Muscle of arm (tissue), 12 donors: ENCODE results near the gene NAA60. TPM values are rescaled to one million over a fixed set of nuclear protein-coding genes. Genes with fewer than 3 reads are reported as not detected.
"Not testable (repeated sequence)": the region's sequence is repeated elsewhere in the genome, so short reads cannot be mapped to it uniquely, and the experiment has no call there.

Source experiments
- DNase-seq: peaks from one replicate; pipeline ENCODE4 v3.0.0-alpha.2; 2013
- polyA plus RNA-seq, 12 donors: library from polyadenylated mRNA; unstranded; fragments of 120-200 nt; gene quantifications; one replicate each; pipeline ENCODE4 v1.2.1, GENCODE V29; 2013; ENCODE audit not compliant: insufficient read length in 12 of 12

Gene NAA60
- polyA plus RNA-seq, 12 donors: 27.7 to 56.1 (median 33.1) TPM; not detected in 1

GRCh38 chr16:3480901-3481695, 37.6 kb downstream of the NAA60 start:
- DNase-seq: no peak

- no peak for DNase-seq
These were observed 38.5 kb downstream of the NAA60 start for GRCh38 chr16:3481696-3482658.

GRCh38 chr16:3482659-3483241, 39.3 kb downstream of the NAA60 start:
- no peak for DNase-seq

- DNase-seq: no peak
These were observed 41.0 kb downstream of the NAA60 start for GRCh38 chr16:3484318-3485096.

GRCh38 chr16:3485097-3485745, 41.7 kb downstream of the NAA60 start:
- DNase-seq: no peak

GRCh38 chr16:3485821-3486505, 42.5 kb downstream of the NAA60 start:
- DNase-seq: no peak

GRCh38 chr16:3486506-3487215, 43.2 kb downstream of the NAA60 start:
- DNase-seq: no peak

GRCh38 chr16:3487521-3488410, 44.3 kb downstream of the NAA60 start:
- DNase-seq: no peak

- DNase-seq: no peak
These were observed 45.3 kb downstream of the NAA60 start for GRCh38 chr16:3488801-3489200.

- no peak for DNase-seq
These were observed 47.6 kb downstream of the NAA60 start for GRCh38 chr16:3490911-3491629.

GRCh38 chr16:3492356-3492755, 48.9 kb downstream of the NAA60 start:
- no peak for DNase-seq

- no peak for DNase-seq
These were observed 51.0 kb downstream of the NAA60 start for GRCh38 chr16:3494386-3494973.

GRCh38 chr16:3495176-3495575, 51.7 kb downstream of the NAA60 start, which contains the start of gene C16orf90:
Gene C16orf90, minus strand, starts transcription at chr16:3495489. Its CDS starts 68 bp downstream, at chr16:3495421.
- no peak for DNase-seq

GRCh38 chr16:3496386-3496785, 52.9 kb downstream of the NAA60 start:
- no peak for DNase-seq

- no peak for DNase-seq
These were observed 54.3 kb downstream of the NAA60 start for GRCh38 chr16:3497771-3498170.

- no peak for DNase-seq
These were observed 55.5 kb downstream of the NAA60 start for GRCh38 chr16:3498988-3499387.

GRCh38 chr16:3501412-3501761, 57.9 kb downstream of the NAA60 start:
- DNase-seq: not testable (repeated sequence)
